ENCODE measurements around the gene CORO1C. TPM values are rescaled to one million over a fixed set of nuclear protein-coding genes. Genes with fewer than 3 reads are reported as not detected.
A peak's percentile ranks its signal among the peaks of the same experiment; 100 is the strongest.
"Not testable (repeated sequence)": the region's sequence is repeated elsewhere in the genome, so short reads cannot be mapped to it uniquely, and the experiment has no call there.

Gene CORO1C
- polyA plus RNA-seq, 1 donor from 2014 or later = 123 TPM

DNA sequence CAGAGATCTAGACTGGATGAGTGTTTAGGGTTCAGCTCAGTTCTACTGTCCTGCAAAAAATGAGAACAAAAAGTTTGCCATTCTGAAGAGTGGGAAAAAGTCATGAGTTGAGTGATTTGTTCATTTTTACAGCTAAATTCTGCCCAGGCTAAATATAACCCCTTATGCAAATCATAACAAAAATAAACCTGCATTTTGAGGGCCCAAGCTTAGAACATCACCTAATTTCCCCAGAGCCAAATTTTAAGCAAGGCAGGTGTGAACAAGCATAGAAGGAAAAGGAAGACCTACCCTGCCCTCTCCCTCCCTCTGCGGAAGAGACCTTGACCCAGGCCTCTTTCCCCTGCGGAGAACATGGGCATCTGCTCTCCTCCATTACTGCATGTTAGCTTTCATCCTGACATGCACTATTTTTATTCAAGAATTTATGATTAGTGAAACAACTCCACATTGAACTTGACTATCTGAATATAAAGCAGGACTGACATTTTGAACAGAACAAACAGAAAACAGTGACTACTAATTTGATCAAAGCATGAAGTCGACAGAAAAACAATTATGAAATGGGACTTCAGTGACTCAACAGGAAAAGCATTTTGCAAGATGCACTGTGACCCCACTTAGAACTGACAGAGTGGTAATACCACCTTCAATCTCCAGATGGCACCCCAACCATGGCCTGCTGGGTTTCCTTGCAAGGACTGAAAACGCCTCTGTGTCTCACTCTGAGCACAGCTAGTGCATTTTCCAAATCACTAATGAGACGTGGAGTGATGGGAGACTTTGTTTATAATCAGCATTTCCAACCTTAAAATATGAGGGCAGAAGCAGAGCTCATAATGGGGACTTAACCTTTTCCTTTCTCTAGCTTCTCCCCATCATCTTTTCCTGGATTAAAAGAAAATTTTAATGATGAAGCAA lies 66.7 kb downstream of the CORO1C start:
- Histone ChIP-seq H3K27ac (ENCODE audit: low read length) (peak overlapping the region; percentile 51), H3K36me3 (ENCODE audit: insufficient read depth, low read length) (no peaks in the 10 kb centered on the region), H3K79me2 (replicated peaks; ENCODE audit: insufficient read depth, low read length) (peaks cover 6% of the 10 kb centered on the region), H3K4me3 (ENCODE audit: low read length) (no peak overlapping the region), H4K20me1 (ENCODE audit: insufficient read depth) (no peaks in the 10 kb centered on the region), H3K4me2 (ENCODE audit: low read length) (no peak overlapping the region), H3F3A (ENCODE audit: insufficient read depth, low read length, poor library complexity, severe bottlenecking) (no peaks in the 10 kb centered on the region), H3K9ac (ENCODE audit: low read length) (peak overlapping the region; percentile 31), H3K27me3 (ENCODE audit: insufficient read depth, low read depth, low read length) (no peaks in the 10 kb centered on the region), H3K9me3 (ENCODE audit: low read length) (no peaks in the 10 kb centered on the region), H2AFZ (ENCODE audit: low read depth, low read length) (no peak overlapping the region), H3K9me2 (ENCODE audit: insufficient read depth, low read length) (no peaks in the 10 kb centered on the region)
- TF ChIP-seq, protein P1, sequence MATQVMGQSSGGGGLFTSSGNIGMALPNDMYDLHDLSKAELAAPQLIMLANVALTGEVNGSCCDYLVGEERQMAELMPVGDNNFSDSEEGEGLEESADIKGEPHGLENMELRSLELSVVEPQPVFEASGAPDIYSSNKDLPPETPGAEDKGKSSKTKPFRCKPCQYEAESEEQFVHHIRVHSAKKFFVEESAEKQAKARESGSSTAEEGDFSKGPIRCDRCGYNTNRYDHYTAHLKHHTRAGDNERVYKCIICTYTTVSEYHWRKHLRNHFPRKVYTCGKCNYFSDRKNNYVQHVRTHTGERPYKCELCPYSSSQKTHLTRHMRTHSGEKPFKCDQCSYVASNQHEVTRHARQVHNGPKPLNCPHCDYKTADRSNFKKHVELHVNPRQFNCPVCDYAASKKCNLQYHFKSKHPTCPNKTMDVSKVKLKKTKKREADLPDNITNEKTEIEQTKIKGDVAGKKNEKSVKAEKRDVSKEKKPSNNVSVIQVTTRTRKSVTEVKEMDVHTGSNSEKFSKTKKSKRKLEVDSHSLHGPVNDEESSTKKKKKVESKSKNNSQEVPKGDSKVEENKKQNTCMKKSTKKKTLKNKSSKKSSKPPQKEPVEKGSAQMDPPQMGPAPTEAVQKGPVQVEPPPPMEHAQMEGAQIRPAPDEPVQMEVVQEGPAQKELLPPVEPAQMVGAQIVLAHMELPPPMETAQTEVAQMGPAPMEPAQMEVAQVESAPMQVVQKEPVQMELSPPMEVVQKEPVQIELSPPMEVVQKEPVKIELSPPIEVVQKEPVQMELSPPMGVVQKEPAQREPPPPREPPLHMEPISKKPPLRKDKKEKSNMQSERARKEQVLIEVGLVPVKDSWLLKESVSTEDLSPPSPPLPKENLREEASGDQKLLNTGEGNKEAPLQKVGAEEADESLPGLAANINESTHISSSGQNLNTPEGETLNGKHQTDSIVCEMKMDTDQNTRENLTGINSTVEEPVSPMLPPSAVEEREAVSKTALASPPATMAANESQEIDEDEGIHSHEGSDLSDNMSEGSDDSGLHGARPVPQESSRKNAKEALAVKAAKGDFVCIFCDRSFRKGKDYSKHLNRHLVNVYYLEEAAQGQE (IDR thresholded peaks at IDR 0.05; ENCODE audit: borderline replicate concordance) = no peak
- TF ChIP-seq TAF1 (IDR thresholded peaks at IDR 0.05; ENCODE audit: low read depth) (peak; percentile 31), RAD21 (conservative IDR thresholded peaks at IDR 0.05) (peak; percentile 99), SMC3 (conservative IDR thresholded peaks at IDR 0.05; ENCODE audit: poor library complexity) (peak; percentile 99), EZH2 (IDR thresholded peaks at IDR 0.05; ENCODE audit: borderline replicate concordance, insufficient read depth, low read length, poor library complexity, severe bottlenecking) (no peak), EP300 (conservative IDR thresholded peaks at IDR 0.05; ENCODE audit: poor library complexity, severe bottlenecking) (no peak), MXI1 (conservative IDR thresholded peaks at IDR 0.05; ENCODE audit: poor library complexity, severe bottlenecking) (no peak), POLR2AphosphoS5 (IDR thresholded peaks at IDR 0.05) (no peak)
- TF ChIP-seq, protein P2, sequence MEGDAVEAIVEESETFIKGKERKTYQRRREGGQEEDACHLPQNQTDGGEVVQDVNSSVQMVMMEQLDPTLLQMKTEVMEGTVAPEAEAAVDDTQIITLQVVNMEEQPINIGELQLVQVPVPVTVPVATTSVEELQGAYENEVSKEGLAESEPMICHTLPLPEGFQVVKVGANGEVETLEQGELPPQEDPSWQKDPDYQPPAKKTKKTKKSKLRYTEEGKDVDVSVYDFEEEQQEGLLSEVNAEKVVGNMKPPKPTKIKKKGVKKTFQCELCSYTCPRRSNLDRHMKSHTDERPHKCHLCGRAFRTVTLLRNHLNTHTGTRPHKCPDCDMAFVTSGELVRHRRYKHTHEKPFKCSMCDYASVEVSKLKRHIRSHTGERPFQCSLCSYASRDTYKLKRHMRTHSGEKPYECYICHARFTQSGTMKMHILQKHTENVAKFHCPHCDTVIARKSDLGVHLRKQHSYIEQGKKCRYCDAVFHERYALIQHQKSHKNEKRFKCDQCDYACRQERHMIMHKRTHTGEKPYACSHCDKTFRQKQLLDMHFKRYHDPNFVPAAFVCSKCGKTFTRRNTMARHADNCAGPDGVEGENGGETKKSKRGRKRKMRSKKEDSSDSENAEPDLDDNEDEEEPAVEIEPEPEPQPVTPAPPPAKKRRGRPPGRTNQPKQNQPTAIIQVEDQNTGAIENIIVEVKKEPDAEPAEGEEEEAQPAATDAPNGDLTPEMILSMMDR (IDR thresholded peaks at IDR 0.05; ENCODE audit: poor library complexity, severe bottlenecking) = peak; percentile 95

DNA sequence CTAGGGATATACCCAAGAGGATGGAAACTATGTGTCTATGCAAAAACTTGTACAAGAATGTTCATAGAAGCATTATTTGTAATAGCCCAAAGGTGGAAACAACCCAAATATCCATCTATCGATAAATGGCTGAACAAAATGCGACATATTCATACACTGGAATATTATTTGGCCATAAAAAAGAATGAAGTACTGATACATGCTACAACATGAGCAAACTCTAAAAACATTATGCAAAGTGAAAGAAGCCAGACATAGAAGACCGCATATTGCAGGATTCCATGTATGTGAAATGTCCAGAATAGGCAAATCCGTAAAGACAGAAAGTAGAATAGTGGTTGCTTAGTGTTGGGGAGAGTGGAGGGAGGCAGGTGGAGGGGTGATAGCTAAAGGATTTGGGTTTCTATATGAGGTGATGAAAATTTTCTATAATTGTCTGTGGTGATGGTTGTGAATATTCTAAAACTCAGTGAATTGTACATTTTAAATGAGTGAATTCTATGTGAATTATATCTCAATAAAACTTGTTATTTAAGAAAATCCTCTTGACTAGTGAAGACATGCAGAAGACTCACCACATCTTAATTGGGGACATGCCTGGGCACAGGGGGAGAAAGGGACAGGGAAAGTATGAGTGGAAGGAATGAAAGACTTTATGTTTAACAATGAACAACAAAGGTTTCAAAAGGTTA lies 67.8 kb downstream of the CORO1C start:
- Histone ChIP-seq H3K36me3 (ENCODE audit: insufficient read depth, low read length) (no peaks in the 10 kb centered on the region), H3K9ac (ENCODE audit: low read length) (no peak overlapping the region), H3K9me3 (ENCODE audit: low read length) (no peaks in the 10 kb centered on the region), H2AFZ (ENCODE audit: low read depth, low read length) (no peak overlapping the region), H3K27ac (ENCODE audit: low read length) (no peak overlapping the region), H3K9me2 (ENCODE audit: insufficient read depth, low read length) (no peaks in the 10 kb centered on the region), H3K27me3 (ENCODE audit: insufficient read depth, low read depth, low read length) (no peaks in the 10 kb centered on the region), H4K20me1 (ENCODE audit: insufficient read depth) (no peaks in the 10 kb centered on the region), H3K4me3 (ENCODE audit: low read length) (no peak overlapping the region), H3K79me2 (replicated peaks; ENCODE audit: insufficient read depth, low read length) (peaks cover 6% of the 10 kb centered on the region), H3K4me2 (ENCODE audit: low read length) (no peak overlapping the region), H3F3A (ENCODE audit: insufficient read depth, low read length, poor library complexity, severe bottlenecking) (no peaks in the 10 kb centered on the region)
- TF ChIP-seq, protein P1 (IDR thresholded peaks at IDR 0.05; ENCODE audit: borderline replicate concordance) = no peak
- TF ChIP-seq EZH2 (IDR thresholded peaks at IDR 0.05; ENCODE audit: borderline replicate concordance, insufficient read depth, low read length, poor library complexity, severe bottlenecking) (no peak), RAD21 (conservative IDR thresholded peaks at IDR 0.05) (no peak), TAF1 (IDR thresholded peaks at IDR 0.05; ENCODE audit: low read depth) (no peak)

DNA sequence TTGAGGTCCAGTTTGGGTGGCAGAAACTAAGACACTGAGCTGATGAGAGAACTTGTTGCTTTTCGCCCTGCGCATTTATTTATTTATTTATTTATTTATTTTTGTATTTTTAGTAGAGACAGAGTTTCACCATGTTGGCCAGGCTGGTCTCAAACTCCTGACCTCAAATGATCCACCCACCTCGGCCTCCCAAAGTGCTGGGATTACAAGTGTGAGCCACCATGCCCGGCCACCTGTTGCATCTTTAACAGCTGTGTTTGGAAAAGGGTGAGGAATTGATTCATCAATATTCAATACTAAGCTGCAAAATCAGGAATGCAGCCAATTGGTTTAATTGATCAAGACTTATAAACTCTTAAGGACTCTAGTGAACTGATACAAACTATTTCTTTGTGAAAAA lies 73.2 kb downstream of the CORO1C start:
- H3K9ac ChIP-seq (ENCODE audit: low read length); H4K20me1 ChIP-seq (ENCODE audit: insufficient read depth); H3K36me3 ChIP-seq (ENCODE audit: insufficient read depth, low read length); H3K9me3 ChIP-seq (ENCODE audit: low read length); H2AFZ ChIP-seq (ENCODE audit: low read depth, low read length); H3K4me3 ChIP-seq (ENCODE audit: low read length); H3K4me2 ChIP-seq (ENCODE audit: low read length); H3K9me2 ChIP-seq (ENCODE audit: insufficient read depth, low read length); H3F3A ChIP-seq (ENCODE audit: insufficient read depth, low read length, poor library complexity, severe bottlenecking); H3K27me3 ChIP-seq (ENCODE audit: insufficient read depth, low read depth, low read length); H3K27ac ChIP-seq (ENCODE audit: low read length); H3K79me2 ChIP-seq (replicated peaks; ENCODE audit: insufficient read depth, low read length): not testable (repeated sequence)
